Naive thymus-derived CD4-positive, alpha-beta T cell (primary cell): ENCODE results near the gene TSHZ2. TPM values are rescaled to one million over a fixed set of nuclear protein-coding genes. Genes with fewer than 3 reads are reported as not detected.

ENCODE experiments used
- ATAC-seq: fragments of 150-1000 bp; cut with Tn5 transposase; 2 replicates; pipeline ENCODE4 v1.10.0; 2021; ENCODE audit warnings: mild to moderate bottlenecking, moderate library complexity
- CTCF ChIA-PET: fragments of 350-600 bp; sonication (Branson Sonifier 250); formaldehyde crosslinking; loops from one replicate; lab custom pipeline; 2021; ENCODE audit warnings: antibody characterized with exemption; lab: Charles Lee
- POLR2A ChIA-PET: fragments of 350-600 bp; sonication (Branson Sonifier 250); formaldehyde crosslinking; loops from one replicate; lab custom pipeline; 2021; ENCODE audit warnings: antibody characterized with exemption, inconsistent platforms; lab: Charles Lee
- DNase-seq, 9 donors: peaks; one replicate each; pipeline versions ENCODE4 v3.0.0 to v3.0.0-alpha.2; 2020 to 2022; ENCODE audit warnings: mixed read lengths in 1 of 9
- H3K27ac ChIP-seq: one replicate; pipeline ENCODE4 v1.7.0; 2013; ENCODE audit warnings: mild to moderate bottlenecking, low read depth, low read length, moderate library complexity
- H3K27me3 ChIP-seq, 2 donors: one replicate each; pipeline ENCODE4 v1.7.0; 2013; ENCODE audit warnings: low read length in 2 of 2, mild to moderate bottlenecking in 2 of 2, moderate library complexity in 2 of 2; ENCODE audit not compliant: control insufficient read depth in 2 of 2, insufficient read depth in 2 of 2
- H3K36me3 ChIP-seq, 3 experiments: 1 replicate in 2 of 3; 2 replicates in 1 of 3; pipeline ENCODE4 v1.7.0; 2013; ENCODE audit warnings: low read length in 3 of 3, mild to moderate bottlenecking in 3 of 3, moderate library complexity in 1 of 3; ENCODE audit not compliant: insufficient read depth in 3 of 3, control insufficient read depth in 2 of 3
- H3K4me1 ChIP-seq, 2 donors: one replicate each; pipeline ENCODE4 v1.7.0; 2013; ENCODE audit warnings: low read length in 2 of 2, mild to moderate bottlenecking in 2 of 2, moderate library complexity in 1 of 2; ENCODE audit not compliant: control insufficient read depth in 2 of 2, insufficient read depth in 2 of 2
- H3K4me3 ChIP-seq: 2 replicates; pipeline ENCODE4 v1.7.0; 2013; ENCODE audit warnings: mild to moderate bottlenecking, low read length
- H3K9me3 ChIP-seq, 3 experiments: 1 replicate in 2 of 3; 2 replicates in 1 of 3; pipeline ENCODE4 v1.7.0; 2013; ENCODE audit warnings: low read length in 3 of 3; ENCODE audit not compliant: control insufficient read depth in 2 of 3
- H3K27ac Mint-ChIP-seq, 9 donors: one replicate each; pipeline ENCODE4 v1.8.0; 2020 to 2022; ENCODE audit warnings: mixed read lengths in 9 of 9, mild to moderate bottlenecking in 8 of 9, moderate library complexity in 5 of 9, inconsistent platforms in 2 of 9
- H3K27me3 Mint-ChIP-seq, 5 donors: one replicate each; pipeline ENCODE4 v1.8.0; 2021 to 2022; ENCODE audit warnings: mixed read lengths in 5 of 5, mild to moderate bottlenecking in 1 of 5
- H3K36me3 Mint-ChIP-seq, 5 donors: one replicate each; pipeline ENCODE4 v1.8.0; 2020 to 2022; ENCODE audit warnings: mixed read lengths in 5 of 5, mild to moderate bottlenecking in 3 of 5, inconsistent platforms in 1 of 5
- H3K4me1 Mint-ChIP-seq, 7 donors: one replicate each; pipeline ENCODE4 v1.8.0; 2020 to 2022; ENCODE audit warnings: mixed read lengths in 7 of 7, mild to moderate bottlenecking in 3 of 7, inconsistent platforms in 1 of 7
- H3K4me3 Mint-ChIP-seq, 10 donors: one replicate each; pipeline ENCODE4 v1.8.0; 2020 to 2022; ENCODE audit warnings: mild to moderate bottlenecking in 10 of 10, mixed read lengths in 10 of 10, moderate library complexity in 6 of 10, inconsistent platforms in 2 of 10
- H3K9me3 Mint-ChIP-seq, 11 donors: one replicate each; pipeline ENCODE4 v1.8.0; 2020 to 2022; ENCODE audit warnings: mixed read lengths in 11 of 11, mild to moderate bottlenecking in 4 of 11, inconsistent platforms in 1 of 11, moderate library complexity in 1 of 11
- intact Hi-C, 2 donors: fragments of 100-400 bp; cut with micrococcal nuclease; formaldehyde crosslinking; loops; one replicate each; pipeline ENCODE4 v1.15.1; 2023
- polyA plus RNA-seq, 2 donors: library from polyadenylated mRNA; unstranded; fragments of 300-500 nt; fragmentation: Illumina TruSeq; gene quantifications; one replicate each; pipeline ENCODE4 v1.2.3, GENCODE V29; 2021
- total RNA-seq, 6 experiments: library from RNA in 5 of 6; stranded (reverse) in 5 of 6; gene quantifications; 1 replicate in 5 of 6; 2 replicates in 1 of 6; pipeline ENCODE4 v1.2.3 and lab custom pipeline; 2021 to 2026

The TSHZ2 gene
- total and polyA plus RNA-seq, 7 experiments from 2014 or later: 6.0 to 84.5 (median 42.5) TPM

DNA sequence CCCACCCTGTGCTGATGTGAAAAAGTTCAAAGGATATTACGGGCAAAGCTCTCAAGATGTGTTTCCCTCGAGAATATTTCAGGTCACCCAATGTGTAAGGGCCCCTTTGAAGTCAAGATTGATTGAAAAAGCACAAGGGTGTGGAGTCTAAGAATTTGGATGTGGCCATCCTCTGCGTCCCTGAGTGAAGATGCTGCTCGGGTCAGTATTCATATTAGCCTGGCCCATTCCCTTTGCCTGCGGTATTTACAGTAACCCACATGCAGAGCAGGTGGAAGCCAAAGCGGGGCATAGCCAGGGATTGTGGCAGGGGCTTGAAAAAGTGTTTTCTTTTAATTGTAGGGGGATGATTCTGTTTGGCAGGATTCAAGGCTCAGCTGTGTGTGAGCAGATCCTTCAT, 211.0 kb downstream of the TSHZ2 start:
- Histone ChIP-seq H3K27me3 (no peaks in the 10 kb centered on the region), H3K27ac (no peak overlapping the region), H3K4me3 (no peak overlapping the region), H3K36me3 (no peaks in the 10 kb centered on the region), H3K4me1 (no peaks in the 10 kb centered on the region), H3K9me3 (no peaks in the 10 kb centered on the region)
- POLR2A ChIA-PET: no interaction called here
- H3K9me3 Mint-ChIP-seq: no peaks in the 10 kb centered on the region
- peaks cover 0 to 6% (median 0%) of the 10 kb centered on the region in 5 donors for H3K27me3 Mint-ChIP-seq
- no peak for ATAC-seq
- no peak overlapping the region for H3K4me3 Mint-ChIP-seq
- intact Hi-C loops: no loop called here
- H3K36me3 Mint-ChIP-seq: peaks cover 6 to 17% (median 11%) of the 10 kb centered on the region in 5 donors
- peaks cover 9 to 34% (median 27%) of the 10 kb centered on the region in 7 donors for H3K4me1 Mint-ChIP-seq
- no peak for DNase-seq
- CTCF ChIA-PET: no interaction called here
- no peak overlapping the region for H3K27ac Mint-ChIP-seq

DNA sequence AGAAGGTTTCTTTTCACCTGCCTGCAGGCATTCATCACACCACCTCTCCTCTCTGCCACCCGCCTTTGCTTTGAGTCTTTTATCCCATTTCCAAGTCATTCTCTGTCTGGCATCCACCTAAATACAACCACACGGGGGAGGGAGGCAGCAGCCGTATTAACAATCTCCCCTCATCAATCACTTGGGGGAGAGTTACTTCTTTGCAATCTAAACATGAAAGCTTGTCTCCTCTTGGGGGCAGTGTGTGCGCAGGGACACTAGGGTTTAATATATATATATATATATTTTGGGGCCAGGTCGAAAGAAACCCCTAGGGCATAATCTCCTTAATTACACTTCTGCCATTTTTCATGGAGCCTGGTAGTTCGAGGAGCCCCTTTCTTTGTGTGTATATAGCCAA, 214.5 kb downstream of the TSHZ2 start:
- H3K27me3 ChIP-seq: no peaks in the 10 kb centered on the region
- H3K9me3 ChIP-seq: no peaks in the 10 kb centered on the region
- POLR2A ChIA-PET: interaction anchor here (0.8 kb wide), 1 partner anchor 903 kb away, joined by 3 read pairs; no protein-coding TSS in a partner anchor
- DNase-seq (no peak), ATAC-seq (no peak)
- peaks cover 10 to 45% (median 24%) of the 10 kb centered on the region in 7 donors for H3K4me1 Mint-ChIP-seq
- CTCF ChIA-PET: no interaction called here
- H3K4me3 ChIP-seq: no peak overlapping the region
- H3K27me3 Mint-ChIP-seq: peaks cover 0 to 2% (median 0%) of the 10 kb centered on the region in 5 donors
- peaks cover 4 to 11% (median 6%) of the 10 kb centered on the region in 5 donors for H3K36me3 Mint-ChIP-seq
- H3K4me1 ChIP-seq: no peaks in the 10 kb centered on the region
- intact Hi-C loops: no loop called here
- no peak overlapping the region for H3K27ac ChIP-seq
- no peaks in the 10 kb centered on the region for H3K9me3 Mint-ChIP-seq
- no peak overlapping the region for H3K4me3 Mint-ChIP-seq
- peak overlapping the region in 1 of 9 donors; percentile 5 for H3K27ac Mint-ChIP-seq
- H3K36me3 ChIP-seq: no peaks in the 10 kb centered on the region

DNA sequence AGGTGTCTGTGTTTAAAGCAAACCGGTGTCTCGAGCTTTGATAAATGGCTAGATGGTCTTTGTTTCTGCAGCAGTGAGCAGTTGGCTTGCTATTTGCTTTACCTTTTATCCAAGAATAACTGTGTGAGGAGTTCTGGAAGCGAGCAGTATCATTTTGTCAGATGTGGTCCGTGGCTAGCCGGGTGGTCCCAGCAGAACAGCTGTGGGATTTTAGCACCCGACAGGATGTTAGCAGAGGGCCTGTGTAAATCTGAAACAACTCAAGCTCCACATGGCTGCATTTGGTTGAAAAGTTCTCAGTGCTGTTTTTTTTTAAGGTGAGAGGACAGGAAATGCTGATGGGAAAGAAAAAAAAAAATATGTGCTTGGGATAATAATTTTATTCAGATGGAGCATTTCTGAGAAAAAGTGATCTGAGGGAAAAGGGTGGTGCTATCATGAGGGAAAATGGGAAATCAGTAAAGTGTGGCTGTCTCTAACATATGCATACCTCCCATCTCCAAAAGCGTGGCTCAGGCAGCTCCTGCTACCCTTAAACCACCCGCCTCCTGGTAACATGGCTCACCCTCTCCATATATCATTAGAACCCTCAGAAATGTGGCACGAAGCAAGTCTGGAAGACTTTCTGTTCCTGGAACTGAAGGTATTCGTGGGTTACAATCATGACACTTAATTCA, 215.4 kb downstream of the TSHZ2 start:
- no peaks in the 10 kb centered on the region for H3K9me3 Mint-ChIP-seq
- no peak for ATAC-seq
- H3K9me3 ChIP-seq: no peaks in the 10 kb centered on the region
- H3K27ac Mint-ChIP-seq: peak overlapping the region in 1 of 9 donors; percentile 29
- CTCF ChIA-PET: interaction anchor here (0.5 kb wide), 1 partner anchor 860 kb away, joined by 3 read pairs; no protein-coding TSS in a partner anchor
- POLR2A ChIA-PET: no interaction called here
- H3K4me1 Mint-ChIP-seq: peaks cover 12 to 53% (median 33%) of the 10 kb centered on the region in 7 donors
- H3K4me3 ChIP-seq: no peak overlapping the region
- DNase-seq: no peak
- intact Hi-C loops: no loop called here
- no peaks in the 10 kb centered on the region for H3K4me1 ChIP-seq
- H3K27me3 ChIP-seq: no peaks in the 10 kb centered on the region
- peaks cover 5 to 11% (median 6%) of the 10 kb centered on the region in 5 donors for H3K36me3 Mint-ChIP-seq
- no peak overlapping the region for H3K27ac ChIP-seq
- H3K36me3 ChIP-seq: no peaks in the 10 kb centered on the region
- H3K27me3 Mint-ChIP-seq: peaks cover 0 to 2% (median 0%) of the 10 kb centered on the region in 5 donors
- no peak overlapping the region for H3K4me3 Mint-ChIP-seq

DNA sequence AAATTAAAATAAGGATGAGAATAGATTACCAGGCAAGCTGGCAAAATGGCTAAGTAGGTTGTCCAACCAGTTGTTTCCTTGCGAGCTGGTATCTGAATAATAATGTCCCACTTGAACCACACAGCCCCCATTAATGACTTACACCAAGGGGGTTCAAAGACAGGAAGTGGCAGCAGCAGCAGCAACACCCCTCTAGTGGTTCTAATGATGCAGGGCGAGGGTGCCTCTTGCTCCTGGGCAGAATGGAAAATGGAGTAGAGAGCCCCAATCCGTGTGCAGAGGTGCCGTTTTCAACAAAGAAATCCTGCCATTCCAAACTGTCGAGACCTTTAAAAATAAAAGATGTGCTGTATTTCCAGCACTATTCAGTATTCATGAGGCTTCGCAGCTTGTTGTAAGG, 218.1 kb downstream of the TSHZ2 start:
- DNase-seq (no peak), ATAC-seq (no peak)
- Histone ChIP-seq H3K27me3 (no peaks in the 10 kb centered on the region), H3K36me3 (no peaks in the 10 kb centered on the region), H3K4me1 (no peaks in the 10 kb centered on the region), H3K4me3 (no peak overlapping the region), H3K27ac (no peak overlapping the region), H3K9me3 (no peaks in the 10 kb centered on the region)
- Mint-ChIP-seq H3K36me3 (peaks cover 0 to 8% (median 6%) of the 10 kb centered on the region in 5 donors), H3K4me1 (peaks cover 12 to 67% (median 48%) of the 10 kb centered on the region in 7 donors), H3K4me3 (no peak overlapping the region), H3K27ac (no peak overlapping the region), H3K9me3 (no peaks in the 10 kb centered on the region), H3K27me3 (peaks cover 0 to 4% (median 0%) of the 10 kb centered on the region in 5 donors)
- ChIA-PET CTCF (interaction anchor here (0.6 kb wide), 1 partner anchor 751 kb away, joined by 4 read pairs; no protein-coding TSS in a partner anchor), POLR2A (interaction anchor here (0.9 kb wide), 1 partner anchor 9 kb away, joined by 3 read pairs; no protein-coding TSS in a partner anchor)
- intact Hi-C loops: no loop called here

DNA sequence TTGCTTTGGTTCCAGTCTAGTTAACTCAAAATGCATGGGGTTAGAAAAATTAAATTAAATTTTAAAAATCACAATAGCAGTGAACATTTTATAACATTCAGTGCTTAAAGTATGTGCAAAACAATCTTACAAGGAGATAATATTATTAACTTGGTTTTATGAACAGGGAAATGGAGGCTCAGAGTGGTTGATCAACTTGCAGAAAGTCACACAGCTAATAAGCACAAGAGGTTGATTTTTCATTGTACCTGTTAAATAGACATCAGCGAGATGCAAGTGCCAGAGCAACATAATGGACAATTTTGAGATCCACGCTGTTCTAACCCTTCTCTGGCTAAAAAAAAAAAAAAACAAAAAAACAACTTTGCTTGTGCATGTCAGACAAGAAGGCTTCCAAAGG, 219.8 kb downstream of the TSHZ2 start:
- ATAC-seq (no peak), DNase-seq (no peak)
- POLR2A ChIA-PET: no interaction called here
- peaks cover 0 to 4% (median 0%) of the 10 kb centered on the region in 5 donors for H3K27me3 Mint-ChIP-seq
- H3K27me3 ChIP-seq: no peaks in the 10 kb centered on the region
- H3K27ac Mint-ChIP-seq: peak overlapping the region in 2 of 9 donors; percentile 16 to 52
- peaks cover 12 to 65% (median 43%) of the 10 kb centered on the region in 7 donors for H3K4me1 Mint-ChIP-seq
- no peak overlapping the region for H3K4me3 Mint-ChIP-seq
- H3K4me3 ChIP-seq: no peak overlapping the region
- peaks cover 0 to 3% (median 0%) of the 10 kb centered on the region in 5 donors for H3K36me3 Mint-ChIP-seq
- intact Hi-C loops: no loop called here
- H3K4me1 ChIP-seq: no peaks in the 10 kb centered on the region
- CTCF ChIA-PET: no interaction called here
- H3K9me3 Mint-ChIP-seq: no peaks in the 10 kb centered on the region
- H3K9me3 ChIP-seq: no peaks in the 10 kb centered on the region
- H3K36me3 ChIP-seq: no peaks in the 10 kb centered on the region
- no peak overlapping the region for H3K27ac ChIP-seq

DNA sequence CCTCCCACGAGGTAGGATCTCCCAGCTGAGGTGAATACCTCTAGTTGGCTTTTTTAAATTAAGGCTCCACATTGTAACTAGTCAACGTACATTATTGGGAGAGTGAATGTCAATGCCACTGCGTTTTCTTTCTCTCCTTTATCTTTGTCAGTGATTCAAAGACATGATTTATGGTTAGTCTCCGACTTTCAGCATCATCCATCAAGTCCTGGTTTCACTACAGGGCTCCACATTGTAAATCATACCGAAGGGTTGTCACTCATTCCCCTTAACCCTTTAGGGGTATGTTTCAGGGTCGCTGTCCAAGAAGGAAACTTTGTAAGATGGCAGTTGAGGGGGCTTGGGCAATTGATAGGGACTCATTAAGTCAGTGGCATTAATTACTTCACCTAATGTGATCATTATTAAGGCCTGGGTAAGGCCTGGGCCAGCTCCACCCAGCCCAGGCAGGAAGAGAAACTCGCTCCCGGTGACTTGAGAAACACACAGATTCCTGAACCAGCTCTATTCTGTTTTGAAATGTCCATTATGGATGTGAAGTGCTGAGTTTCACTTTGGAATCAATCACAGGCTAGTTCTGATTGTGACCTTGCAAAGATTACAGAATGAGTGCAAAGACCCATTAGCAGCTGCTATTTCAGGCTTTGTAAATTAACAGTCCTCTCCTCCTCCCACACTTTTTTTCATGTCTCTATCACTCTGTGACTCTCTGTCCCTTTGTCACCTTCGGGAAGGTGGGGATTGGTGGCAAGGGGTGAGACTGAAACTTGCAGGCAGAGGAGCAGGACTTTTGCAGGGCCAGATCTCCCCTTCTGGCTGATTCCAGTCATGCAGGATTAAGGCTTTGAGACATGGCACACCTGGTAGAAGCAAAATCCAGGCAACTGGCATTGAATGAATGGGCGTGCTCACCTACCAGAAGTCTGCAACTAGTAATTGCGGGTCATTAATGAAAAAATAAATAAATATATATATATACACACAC, 222.4 kb downstream of the TSHZ2 start:
- intact Hi-C loops: no loop called here
- DNase-seq: no peak
- H3K36me3 ChIP-seq: no peaks in the 10 kb centered on the region
- Mint-ChIP-seq H3K36me3 (peaks cover 0 to 4% (median 0%) of the 10 kb centered on the region in 5 donors), H3K9me3 (no peaks in the 10 kb centered on the region), H3K27ac (no peak overlapping the region), H3K4me3 (no peak overlapping the region), H3K4me1 (peaks cover 3 to 56% (median 33%) of the 10 kb centered on the region in 7 donors), H3K27me3 (peaks cover 0 to 4% (median 0%) of the 10 kb centered on the region in 5 donors)
- no peaks in the 10 kb centered on the region for H3K27me3 ChIP-seq
- H3K27ac ChIP-seq: no peak overlapping the region
- no peaks in the 10 kb centered on the region for H3K4me1 ChIP-seq
- ATAC-seq: no peak
- H3K4me3 ChIP-seq: no peak overlapping the region
- CTCF ChIA-PET: no interaction called here
- POLR2A ChIA-PET: no interaction called here
- H3K9me3 ChIP-seq: no peaks in the 10 kb centered on the region
